Measurements from ENCODE around the gene RHEB. TPM values are rescaled to one million over a fixed set of nuclear protein-coding genes. Genes with fewer than 3 reads are reported as not detected.
A peak's percentile ranks its signal among the peaks of the same experiment; 100 is the strongest.

Gene RHEB
- polyA plus RNA-seq, 1 of the 3 experiments (the other 2 are of a cell fraction) = 87.3 TPM

- TF ChIP-seq CTCF (IDR thresholded peaks at IDR 0.05) (no peak), TEAD4 (IDR thresholded peaks at IDR 0.05; ENCODE audit: borderline replicate concordance, insufficient read depth) (no peak)
Observed at GRCh38 chr7:151539088-151539671, 19.5 kb upstream of the RHEB start (continued).

- no peak for DNase-seq
Observed at GRCh38 chr7:151537818-151538561, 18.3 kb upstream of the RHEB start.

More at GRCh38 chr7:151537818-151538561, 18.3 kb upstream of the RHEB start:
- Histone ChIP-seq H3K27ac (ENCODE audit: low read depth in 2 of 2, low read length in 1 of 2) (peak overlapping the region in 1 of 2 experiments; percentile 48; a peak in 1 of 4 replicates), H3K4me3 (ENCODE audit: low read depth in 2 of 2, low read length in 1 of 2) (no peak overlapping the region), H3K4me2 (no peak overlapping the region), H3K9me2 (no peaks in the 10 kb centered on the region), H3K9ac (no peak overlapping the region), H3K27me3 (ENCODE audit: insufficient read depth) (no peaks in the 10 kb centered on the region; the same call in 1 of the 2 replicates), H3K4me1 (ENCODE audit: control insufficient read depth in 1 of 2, insufficient read depth in 2 of 2, low read depth in 1 of 2, low read length in 1 of 2) (peaks cover 0 to 11% of the 10 kb centered on the region in 2 experiments; a peak in 2 of 4 replicates), H2AFZ (ENCODE audit: low read depth) (peak overlapping the region; percentile 7; the same call in 1 of the 2 replicates), H4K20me1 (ENCODE audit: insufficient read depth) (no peaks in the 10 kb centered on the region), H3K36me3 (replicated peaks in 1 of 2; ENCODE audit: control insufficient read depth in 1 of 2, insufficient read depth in 2 of 2, low read length in 1 of 2) (no peaks in the 10 kb centered on the region), H3F3A (replicated peaks; ENCODE audit: insufficient read depth) (no peaks in the 10 kb centered on the region), H3K9me3 (no peaks in the 10 kb centered on the region), H3K79me2 (ENCODE audit: insufficient read depth) (no peaks in the 10 kb centered on the region)
- ChIA-PET CTCF (interaction anchor here (0.7 to 1.9 kb wide), 8 partner anchors 19 to 221 kb away, joined by 3 to 7 read pairs (median 4); partner anchors contain the start of gene WDR86), POLR2A (interaction anchor here (1.1 kb wide), 1 partner anchor 18 kb away, joined by 9 read pairs; the partner anchor contains the start of gene RHEB)
- no peak for TF ChIP-seq FOSL2 (IDR thresholded peaks at IDR 0.05; ENCODE audit: borderline replicate concordance, low read depth)
- TF ChIP-seq CTCF (IDR thresholded peaks at IDR 0.05) = no peak
- no peak for TF ChIP-seq SIN3A (IDR thresholded peaks at IDR 0.05; ENCODE audit: borderline replicate concordance, low read depth, low read length)
- TF ChIP-seq USF2 (IDR thresholded peaks at IDR 0.05; ENCODE audit: borderline replicate concordance, low read depth, low read length) = no peak
- no peak for TF ChIP-seq EP300 (IDR thresholded peaks at IDR 0.05; ENCODE audit: borderline replicate concordance in 1 of 2, low read depth in 1 of 2, low read length in 1 of 2)
- no peak for TF ChIP-seq GATA2 (CRISPR knock-in tag; IDR thresholded peaks at IDR 0.05)
- no peak for TF ChIP-seq YY1 (IDR thresholded peaks at IDR 0.05; ENCODE audit: low read depth)
- no peak for TF ChIP-seq TEAD4 (IDR thresholded peaks at IDR 0.05; ENCODE audit: borderline replicate concordance, insufficient read depth)
- no peak for TF ChIP-seq FOXJ3 (CRISPR knock-in tag; IDR thresholded peaks at IDR 0.05)
- TF ChIP-seq ZBTB33 (IDR thresholded peaks at IDR 0.05; ENCODE audit: borderline replicate concordance, low read depth) = no peak
- TF ChIP-seq NRF1 (IDR thresholded peaks at IDR 0.05; ENCODE audit: low read depth, low read length) = no peak
- no peak for TF ChIP-seq POLR2AphosphoS5 (IDR thresholded peaks at IDR 0.05; ENCODE audit: low read depth, low read length)
- TF ChIP-seq RCOR1 (IDR thresholded peaks at IDR 0.05; ENCODE audit: low read length) = no peak
- no peak for TF ChIP-seq USF1 (IDR thresholded peaks at IDR 0.05; ENCODE audit: borderline replicate concordance, low read depth)
- no peak for TF ChIP-seq SMC3 (IDR thresholded peaks at IDR 0.05; ENCODE audit: low read depth, low read length)
- TF ChIP-seq MXI1 (IDR thresholded peaks at IDR 0.05; ENCODE audit: low read depth, low read length) = no peak
- no peak for TF ChIP-seq RFX5 (IDR thresholded peaks at IDR 0.05; ENCODE audit: low read length)
- no peak for TF ChIP-seq PBX3 (IDR thresholded peaks at IDR 0.05)
- TF ChIP-seq NFIC (IDR thresholded peaks at IDR 0.05; ENCODE audit: borderline replicate concordance) = no peak
- no peak for TF ChIP-seq TCF12 (IDR thresholded peaks at IDR 0.05)
- 57% methylated on average over 8 of the region's 8 CpGs for WGBS (ENCODE audit: low lambda C conversion rate)
